Retinal pigment epithelial cell (primary cell): ENCODE measurements around the gene KLK12.

ENCODE experiments used
- DNase-seq: peaks from one replicate; pipeline ENCODE4 v3.0.0-alpha.2; 2010; ENCODE audit warnings: low read depth
- H3K4me3 ChIP-seq: 2 replicates; pipeline ENCODE4 v1.5.1; 2011; ENCODE audit warnings: mild to moderate bottlenecking, low read length, control low read depth, moderate library complexity
- TF ChIP-seq, protein P1 (sequence below): conservative IDR thresholded peaks from 2 replicates; pipeline ENCODE4 v1.5.1; 2011; ENCODE audit warnings: low read depth, low read length, control low read depth, inconsistent platforms

Gene KLK12

DNA sequence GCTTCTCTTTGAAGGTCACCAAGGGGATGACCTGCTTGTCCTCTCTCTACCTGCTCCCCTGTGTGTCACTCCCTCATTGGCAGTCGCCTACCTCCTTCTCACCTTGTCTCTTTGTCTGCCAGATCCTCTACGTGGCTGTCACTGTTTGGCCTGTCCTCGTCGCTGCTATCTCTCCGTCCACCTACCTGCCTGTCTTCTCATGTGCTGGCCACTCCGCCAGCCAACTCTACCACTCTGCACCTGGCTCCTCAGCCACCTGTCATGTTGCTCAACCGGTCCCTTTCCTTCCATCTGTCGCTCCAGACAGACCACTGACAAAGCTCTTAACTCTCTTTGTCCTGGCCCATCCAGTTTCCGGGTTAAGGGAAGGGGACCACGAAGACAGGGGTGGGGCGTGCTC lies at the start of gene KLK12:
Gene KLK12, minus strand, starts transcription at position 299 of the 400 bp plus-strand sequence. CDS start 381 bp downstream, outside the sequence.
- DNase-seq: no peak
- TF ChIP-seq, protein P1, sequence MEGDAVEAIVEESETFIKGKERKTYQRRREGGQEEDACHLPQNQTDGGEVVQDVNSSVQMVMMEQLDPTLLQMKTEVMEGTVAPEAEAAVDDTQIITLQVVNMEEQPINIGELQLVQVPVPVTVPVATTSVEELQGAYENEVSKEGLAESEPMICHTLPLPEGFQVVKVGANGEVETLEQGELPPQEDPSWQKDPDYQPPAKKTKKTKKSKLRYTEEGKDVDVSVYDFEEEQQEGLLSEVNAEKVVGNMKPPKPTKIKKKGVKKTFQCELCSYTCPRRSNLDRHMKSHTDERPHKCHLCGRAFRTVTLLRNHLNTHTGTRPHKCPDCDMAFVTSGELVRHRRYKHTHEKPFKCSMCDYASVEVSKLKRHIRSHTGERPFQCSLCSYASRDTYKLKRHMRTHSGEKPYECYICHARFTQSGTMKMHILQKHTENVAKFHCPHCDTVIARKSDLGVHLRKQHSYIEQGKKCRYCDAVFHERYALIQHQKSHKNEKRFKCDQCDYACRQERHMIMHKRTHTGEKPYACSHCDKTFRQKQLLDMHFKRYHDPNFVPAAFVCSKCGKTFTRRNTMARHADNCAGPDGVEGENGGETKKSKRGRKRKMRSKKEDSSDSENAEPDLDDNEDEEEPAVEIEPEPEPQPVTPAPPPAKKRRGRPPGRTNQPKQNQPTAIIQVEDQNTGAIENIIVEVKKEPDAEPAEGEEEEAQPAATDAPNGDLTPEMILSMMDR: no peak
- no peak within 1 kb of the TSS for H3K4me3 ChIP-seq

GRCh38 chr19:51084505-51084904 lies 49.7 kb upstream of the KLK12 start:
- TF ChIP-seq, protein P1: no peak
- H3K4me3 ChIP-seq: no peak overlapping the region
- no peak for DNase-seq

DNA sequence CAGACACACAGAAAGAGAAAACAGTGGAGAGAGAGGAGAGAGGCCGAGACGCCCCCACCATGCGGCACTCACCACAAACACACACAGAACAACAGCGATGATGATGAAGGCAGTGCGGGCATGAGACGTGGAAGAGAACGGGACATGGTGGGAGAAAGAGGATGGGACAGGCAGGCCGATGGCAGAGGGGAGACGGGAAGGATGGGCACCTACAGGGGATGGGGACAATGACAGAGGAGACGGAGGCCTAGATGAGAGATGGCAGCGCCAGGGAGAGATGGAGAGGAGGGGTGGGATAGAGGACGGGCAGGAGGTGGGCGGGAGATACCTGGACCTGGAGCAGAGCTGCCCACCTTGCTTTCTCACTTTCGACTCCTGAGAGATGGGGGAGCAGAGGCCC lies 49.0 kb upstream of the KLK12 start:
- no peak overlapping the region for H3K4me3 ChIP-seq
- DNase-seq: no peak
- TF ChIP-seq, protein P1: no peak

GRCh38 chr19:51083181-51083580 lies 48.4 kb upstream of the KLK12 start:
- no peak for DNase-seq
- TF ChIP-seq, protein P1: no peak
- H3K4me3 ChIP-seq: no peak overlapping the region

DNA sequence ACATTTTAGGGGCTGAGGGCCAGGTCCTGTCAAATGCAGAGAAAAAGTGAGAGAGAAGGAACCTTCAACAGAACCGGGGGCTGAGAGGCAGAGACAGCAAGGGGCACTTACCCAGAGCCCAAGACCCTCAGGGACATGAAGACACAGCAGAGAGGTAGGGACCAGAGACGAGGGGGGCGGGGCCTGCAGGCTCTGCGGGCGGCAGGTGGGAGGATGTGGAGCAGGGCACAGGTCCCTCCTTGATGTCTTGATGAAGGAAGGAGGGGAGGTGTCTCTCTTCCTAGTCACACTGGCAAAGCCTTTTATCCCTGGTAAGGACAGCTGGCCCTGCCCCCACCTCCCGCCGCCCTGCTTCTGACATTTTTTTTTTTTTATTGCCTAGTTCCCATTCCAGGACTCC lies 47.8 kb upstream of the KLK12 start, which contains the start of gene KLK14:
Gene KLK14, minus strand, starts transcription at position 277 of the 400 bp plus-strand sequence. Its CDS starts 273 bp downstream, at position 4.
- DNase-seq: no peak
- no peak within 1 kb of the TSS for H3K4me3 ChIP-seq
- TF ChIP-seq, protein P1: no peak

- no peak for DNase-seq
- no peak overlapping the region for H3K4me3 ChIP-seq
- TF ChIP-seq, protein P1: no peak
Measured at GRCh38 chr19:51081476-51081875, 46.7 kb upstream of the KLK12 start.

- DNase-seq: no peak
- H3K4me3 ChIP-seq: no peak overlapping the region
- TF ChIP-seq, protein P1: no peak
Measured at GRCh38 chr19:51079481-51080110, 44.8 kb upstream of the KLK12 start.
